ENCODE results near the gene KCNE2.

Gene KCNE2

DNA sequence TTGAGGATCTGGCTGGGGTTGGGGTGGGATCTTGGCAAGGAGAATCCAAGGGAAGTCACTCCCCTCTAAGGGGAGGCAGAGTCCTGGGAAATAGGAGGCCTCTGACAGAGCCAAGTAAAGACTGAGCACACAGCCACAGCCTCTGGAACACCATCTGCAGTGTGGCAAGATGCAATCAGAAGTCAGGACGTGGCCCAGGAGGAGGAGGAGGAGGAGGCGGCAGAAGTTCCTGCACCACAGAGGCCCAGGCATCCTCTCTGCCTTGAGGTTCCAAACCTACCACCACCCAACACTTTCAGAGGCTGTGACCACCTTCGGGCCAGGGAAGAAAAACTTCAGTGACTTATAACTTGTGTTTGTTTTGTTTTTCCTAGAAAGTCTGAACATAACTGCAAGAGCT is 23.7 kb upstream of the KCNE2 start:
- no peaks in the 10 kb centered on the region for H3K36me3 ChIP-seq (ENCODE audit: insufficient read depth, low read length)
- no peak overlapping the region for H3K4me2 ChIP-seq (ENCODE audit: low read length)
- H3K4me3 ChIP-seq (ENCODE audit: low read length): no peak overlapping the region
- no peaks in the 10 kb centered on the region for H3K4me1 ChIP-seq (ENCODE audit: control insufficient read depth, insufficient read depth, low read length)
- H3K9me3 ChIP-seq (replicated peaks; ENCODE audit: low read length): no peaks in the 10 kb centered on the region
- H3K27me3 ChIP-seq (ENCODE audit: control insufficient read depth, insufficient read depth, low read length): peaks cover 60% of the 10 kb centered on the region
- H3K9ac ChIP-seq (ENCODE audit: low read depth, low read length): no peak overlapping the region

- peaks cover 82% of the 10 kb centered on the region for H3K27me3 ChIP-seq (ENCODE audit: control insufficient read depth, insufficient read depth, low read length)
- no peaks in the 10 kb centered on the region for H3K4me1 ChIP-seq (ENCODE audit: control insufficient read depth, insufficient read depth, low read length)
- H3K4me2 ChIP-seq (ENCODE audit: low read length): no peak overlapping the region
- H3K9ac ChIP-seq (ENCODE audit: low read depth, low read length): no peak overlapping the region
- H3K4me3 ChIP-seq (ENCODE audit: low read length): no peak overlapping the region
- no peaks in the 10 kb centered on the region for H3K36me3 ChIP-seq (ENCODE audit: insufficient read depth, low read length)
- no peaks in the 10 kb centered on the region for H3K9me3 ChIP-seq (replicated peaks; ENCODE audit: low read length)
These were observed 21.3 kb upstream of the KCNE2 start for GRCh38 chr21:34342476-34342875.

DNA sequence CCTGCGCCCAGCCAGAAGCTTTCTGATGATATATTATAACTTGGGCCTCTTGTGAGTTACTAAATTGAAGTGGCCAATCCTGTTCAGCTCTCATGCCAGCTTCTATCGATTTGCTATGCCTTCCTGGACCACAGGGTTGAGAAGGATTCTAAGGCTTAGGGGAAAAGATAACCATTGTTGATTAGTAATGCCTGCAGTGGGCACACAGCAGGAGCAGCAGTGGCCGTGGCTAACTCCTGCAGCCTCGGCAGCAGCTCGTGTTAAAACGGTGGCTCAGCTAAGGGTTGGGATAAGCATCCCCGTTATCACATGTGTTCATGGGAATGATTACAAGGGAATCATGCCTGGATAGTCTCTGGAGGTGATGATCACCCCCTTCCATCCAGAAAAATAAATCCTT is 20.5 kb upstream of the KCNE2 start:
- Histone ChIP-seq H3K36me3 (ENCODE audit: insufficient read depth, low read length) (no peaks in the 10 kb centered on the region), H3K4me3 (ENCODE audit: low read length) (no peak overlapping the region), H3K9me3 (replicated peaks; ENCODE audit: low read length) (no peaks in the 10 kb centered on the region), H3K4me1 (ENCODE audit: control insufficient read depth, insufficient read depth, low read length) (no peaks in the 10 kb centered on the region), H3K9ac (ENCODE audit: low read depth, low read length) (no peak overlapping the region), H3K27me3 (ENCODE audit: control insufficient read depth, insufficient read depth, low read length) (peaks cover 82% of the 10 kb centered on the region), H3K4me2 (ENCODE audit: low read length) (no peak overlapping the region)

DNA sequence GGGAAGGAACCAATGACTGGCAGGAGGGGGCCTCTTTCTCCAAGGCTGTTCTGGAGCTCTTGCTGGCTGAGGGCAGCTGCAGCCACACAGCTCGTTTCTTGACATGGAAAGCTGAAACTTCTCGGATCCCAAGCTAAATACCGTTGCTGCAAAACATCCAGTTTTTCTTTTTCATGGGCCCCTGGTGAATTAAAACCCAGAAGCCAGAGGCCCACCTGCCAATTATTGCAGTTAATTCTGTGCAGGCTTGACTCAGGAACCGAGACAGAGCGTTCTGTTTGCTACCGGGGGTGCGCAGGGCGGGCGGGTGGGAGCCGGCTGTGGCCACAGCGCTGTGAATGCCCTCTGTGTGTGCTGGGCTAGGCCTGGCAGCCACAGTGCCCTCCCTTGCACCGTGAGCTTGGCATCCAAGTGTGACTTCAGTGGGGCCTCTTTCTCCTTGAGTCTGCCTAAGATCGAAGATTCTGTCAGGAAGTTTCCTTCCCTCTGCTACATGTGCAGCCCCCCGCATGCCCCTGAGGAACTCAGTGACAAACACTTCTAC is 19.9 kb upstream of the KCNE2 start:
- no peaks in the 10 kb centered on the region for H3K9me3 ChIP-seq (replicated peaks; ENCODE audit: low read length)
- no peaks in the 10 kb centered on the region for H3K4me1 ChIP-seq (ENCODE audit: control insufficient read depth, insufficient read depth, low read length)
- no peak overlapping the region for H3K4me3 ChIP-seq (ENCODE audit: low read length)
- no peak overlapping the region for H3K4me2 ChIP-seq (ENCODE audit: low read length)
- no peaks in the 10 kb centered on the region for H3K36me3 ChIP-seq (ENCODE audit: insufficient read depth, low read length)
- peaks cover 80% of the 10 kb centered on the region for H3K27me3 ChIP-seq (ENCODE audit: control insufficient read depth, insufficient read depth, low read length)
- H3K9ac ChIP-seq (ENCODE audit: low read depth, low read length): no peak overlapping the region

DNA sequence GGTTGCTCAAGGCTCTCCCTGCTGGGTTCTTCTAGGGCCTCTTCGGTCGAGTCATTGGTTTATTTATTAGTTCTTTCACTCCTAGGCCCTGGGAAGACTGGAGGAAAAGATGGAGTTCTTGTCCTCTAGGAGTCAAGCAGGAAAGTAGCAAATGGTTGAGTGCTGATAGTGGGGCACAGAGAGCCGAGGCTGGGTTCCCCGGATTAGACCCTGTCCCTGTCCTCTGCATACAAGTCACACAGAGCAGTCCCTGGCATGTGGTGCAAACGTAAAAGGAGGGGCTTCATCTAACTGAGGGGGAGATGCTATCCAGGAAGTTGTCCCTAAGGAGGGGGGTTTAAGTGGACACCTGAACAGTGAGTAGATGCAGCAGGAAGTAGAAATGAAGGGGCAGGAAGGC is 19.2 kb upstream of the KCNE2 start:
- Histone ChIP-seq H3K9ac (ENCODE audit: low read depth, low read length) (no peak overlapping the region), H3K4me3 (ENCODE audit: low read length) (no peak overlapping the region), H3K9me3 (replicated peaks; ENCODE audit: low read length) (no peaks in the 10 kb centered on the region), H3K36me3 (ENCODE audit: insufficient read depth, low read length) (no peaks in the 10 kb centered on the region), H3K4me2 (ENCODE audit: low read length) (no peak overlapping the region), H3K27me3 (ENCODE audit: control insufficient read depth, insufficient read depth, low read length) (peaks cover 80% of the 10 kb centered on the region), H3K4me1 (ENCODE audit: control insufficient read depth, insufficient read depth, low read length) (no peaks in the 10 kb centered on the region)

GRCh38 chr21:34345091-34345871 is 18.5 kb upstream of the KCNE2 start:
- Histone ChIP-seq H3K4me3 (ENCODE audit: low read length) (no peak overlapping the region), H3K27me3 (ENCODE audit: control insufficient read depth, insufficient read depth, low read length) (peaks cover 80% of the 10 kb centered on the region), H3K9ac (ENCODE audit: low read depth, low read length) (no peak overlapping the region), H3K4me1 (ENCODE audit: control insufficient read depth, insufficient read depth, low read length) (no peaks in the 10 kb centered on the region), H3K9me3 (replicated peaks; ENCODE audit: low read length) (no peaks in the 10 kb centered on the region), H3K36me3 (ENCODE audit: insufficient read depth, low read length) (no peaks in the 10 kb centered on the region), H3K4me2 (ENCODE audit: low read length) (no peak overlapping the region)

DNA sequence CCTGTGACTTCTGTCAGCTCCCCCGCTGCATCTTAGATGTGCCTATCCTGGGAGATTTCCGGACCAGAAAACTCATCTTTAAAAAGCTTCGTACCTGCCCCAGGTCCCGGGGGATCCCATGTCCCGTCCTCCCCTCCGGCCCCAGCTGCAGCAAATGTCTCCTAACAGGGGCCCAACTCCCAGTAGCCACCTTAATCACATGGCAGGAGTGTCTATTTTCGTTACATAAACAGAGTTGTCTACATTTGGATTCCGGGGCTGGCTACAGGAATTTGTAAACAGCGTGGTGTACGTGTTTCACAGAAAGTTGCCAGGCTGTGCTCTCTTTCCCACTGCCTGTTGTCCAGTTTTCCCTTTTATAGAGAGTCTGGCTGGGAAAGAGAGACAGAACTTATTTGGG is 17.9 kb upstream of the KCNE2 start:
- no peaks in the 10 kb centered on the region for H3K9me3 ChIP-seq (replicated peaks; ENCODE audit: low read length)
- peaks cover 83% of the 10 kb centered on the region for H3K27me3 ChIP-seq (ENCODE audit: control insufficient read depth, insufficient read depth, low read length)
- H3K9ac ChIP-seq (ENCODE audit: low read depth, low read length): no peak overlapping the region
- H3K4me3 ChIP-seq (ENCODE audit: low read length): no peak overlapping the region
- H3K4me1 ChIP-seq (ENCODE audit: control insufficient read depth, insufficient read depth, low read length): no peaks in the 10 kb centered on the region
- no peak overlapping the region for H3K4me2 ChIP-seq (ENCODE audit: low read length)
- H3K36me3 ChIP-seq (ENCODE audit: insufficient read depth, low read length): no peaks in the 10 kb centered on the region

GRCh38 chr21:34348890-34349519 is 14.8 kb upstream of the KCNE2 start:
- H3K27me3 ChIP-seq (ENCODE audit: control insufficient read depth, insufficient read depth, low read length): peaks cover 64% of the 10 kb centered on the region
- no peak overlapping the region for H3K4me2 ChIP-seq (ENCODE audit: low read length)
- H3K9ac ChIP-seq (ENCODE audit: low read depth, low read length): no peak overlapping the region
- no peaks in the 10 kb centered on the region for H3K4me1 ChIP-seq (ENCODE audit: control insufficient read depth, insufficient read depth, low read length)
- H3K36me3 ChIP-seq (ENCODE audit: insufficient read depth, low read length): no peaks in the 10 kb centered on the region
- H3K9me3 ChIP-seq (replicated peaks; ENCODE audit: low read length): no peaks in the 10 kb centered on the region
- no peak overlapping the region for H3K4me3 ChIP-seq (ENCODE audit: low read length)

GRCh38 chr21:34351786-34352241 is 12.0 kb upstream of the KCNE2 start:
- no peaks in the 10 kb centered on the region for H3K4me1 ChIP-seq (ENCODE audit: control insufficient read depth, insufficient read depth, low read length)
- H3K4me3 ChIP-seq (ENCODE audit: low read length): no peak overlapping the region
- no peaks in the 10 kb centered on the region for H3K9me3 ChIP-seq (replicated peaks; ENCODE audit: low read length)
- H3K4me2 ChIP-seq (ENCODE audit: low read length): no peak overlapping the region
- H3K9ac ChIP-seq (ENCODE audit: low read depth, low read length): no peak overlapping the region
- peaks cover 59% of the 10 kb centered on the region for H3K27me3 ChIP-seq (ENCODE audit: control insufficient read depth, insufficient read depth, low read length)
- H3K36me3 ChIP-seq (ENCODE audit: insufficient read depth, low read length): no peaks in the 10 kb centered on the region

DNA sequence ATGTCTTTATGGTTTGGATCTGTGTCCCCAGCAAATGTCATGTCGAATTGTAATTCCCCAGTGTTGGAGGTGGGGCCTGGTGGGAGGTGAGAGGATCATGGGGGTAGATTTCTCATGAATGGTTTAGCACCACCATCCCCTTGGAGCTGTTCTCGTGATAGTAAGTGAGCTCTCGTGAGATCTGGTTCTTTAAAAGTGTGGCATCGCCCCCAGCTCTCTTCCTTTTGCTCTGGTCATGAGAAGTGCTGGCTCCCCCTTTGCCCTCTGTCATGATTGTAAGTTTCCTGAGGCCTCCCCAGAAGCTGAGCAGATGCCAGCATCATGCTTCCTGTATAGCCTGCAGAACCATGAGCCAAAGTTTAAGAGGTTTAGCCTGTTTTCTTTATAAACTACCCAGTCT is 11.2 kb upstream of the KCNE2 start:
- Histone ChIP-seq H3K9ac (ENCODE audit: low read depth, low read length) (no peak overlapping the region), H3K4me3 (ENCODE audit: low read length) (no peak overlapping the region), H3K9me3 (replicated peaks; ENCODE audit: low read length) (no peaks in the 10 kb centered on the region), H3K36me3 (ENCODE audit: insufficient read depth, low read length) (no peaks in the 10 kb centered on the region), H3K4me1 (ENCODE audit: control insufficient read depth, insufficient read depth, low read length) (no peaks in the 10 kb centered on the region), H3K27me3 (ENCODE audit: control insufficient read depth, insufficient read depth, low read length) (peaks cover 59% of the 10 kb centered on the region), H3K4me2 (ENCODE audit: low read length) (no peak overlapping the region)

GRCh38 chr21:34353182-34353581 is 10.6 kb upstream of the KCNE2 start:
- Histone ChIP-seq H3K36me3 (ENCODE audit: insufficient read depth, low read length) (no peaks in the 10 kb centered on the region), H3K9me3 (replicated peaks; ENCODE audit: low read length) (no peaks in the 10 kb centered on the region), H3K4me1 (ENCODE audit: control insufficient read depth, insufficient read depth, low read length) (no peaks in the 10 kb centered on the region), H3K4me2 (ENCODE audit: low read length) (no peak overlapping the region), H3K27me3 (ENCODE audit: control insufficient read depth, insufficient read depth, low read length) (peaks cover 62% of the 10 kb centered on the region), H3K4me3 (ENCODE audit: low read length) (no peak overlapping the region), H3K9ac (ENCODE audit: low read depth, low read length) (no peak overlapping the region)

DNA sequence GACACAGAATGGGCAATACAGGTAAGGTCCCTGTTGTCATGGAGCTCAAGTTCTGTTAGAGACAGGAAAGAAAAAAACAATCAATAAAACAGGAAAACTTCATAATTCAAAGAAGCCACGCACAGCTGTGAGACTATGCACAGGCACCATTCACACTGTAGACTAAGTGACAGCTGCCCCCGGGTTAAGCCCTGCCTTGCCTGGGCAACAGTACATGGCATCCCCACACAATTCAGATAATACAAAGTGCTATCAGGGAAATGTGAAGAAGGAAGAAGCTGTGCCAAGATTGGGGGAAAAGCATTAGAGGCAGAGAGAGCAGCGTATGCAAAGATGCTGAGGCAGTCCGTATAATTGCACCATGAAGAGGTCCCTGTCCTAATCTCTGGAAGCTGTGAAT is 9.0 kb upstream of the KCNE2 start:
- H3K4me3 ChIP-seq (ENCODE audit: low read length): no peak overlapping the region
- peaks cover 69% of the 10 kb centered on the region for H3K27me3 ChIP-seq (ENCODE audit: control insufficient read depth, insufficient read depth, low read length)
- H3K4me2 ChIP-seq (ENCODE audit: low read length): no peak overlapping the region
- H3K9ac ChIP-seq (ENCODE audit: low read depth, low read length): no peak overlapping the region
- no peaks in the 10 kb centered on the region for H3K36me3 ChIP-seq (ENCODE audit: insufficient read depth, low read length)
- no peaks in the 10 kb centered on the region for H3K9me3 ChIP-seq (replicated peaks; ENCODE audit: low read length)
- H3K4me1 ChIP-seq (ENCODE audit: control insufficient read depth, insufficient read depth, low read length): no peaks in the 10 kb centered on the region

Data from skeletal muscle satellite cell (primary cell).